Urothelium cell line (cell line): Measurements from ENCODE around the gene MANF.
A peak's percentile ranks its signal among the peaks of the same experiment; 100 is the strongest.

Source experiments
- DNase-seq: peaks from one replicate; pipeline ENCODE4 v3.0.0; 2011; ENCODE audit warnings: low spot score, mixed read lengths
- FAIRE-seq: peaks from 2 replicates; lab custom pipeline; 2011; peaks lifted over from hg19 to GRCh38; lab: Jason Lieb, UNC

The MANF gene

GRCh38 chr3:51422211-51422610 is 37.1 kb downstream of the MANF start:
- FAIRE-seq (no peak), DNase-seq (no peak)

GRCh38 chr3:51426921-51427320 is 41.8 kb downstream of the MANF start:
- no peak for DNase-seq
- FAIRE-seq = no peak

- no peak for FAIRE-seq
- no peak for DNase-seq
Observed at GRCh38 chr3:51429138-51429537, 44.0 kb downstream of the MANF start.

GRCh38 chr3:51434110-51434509 is 49.0 kb downstream of the MANF start:
- DNase-seq = no peak
- no peak for FAIRE-seq

- DNase-seq = peak; percentile 63
Observed at GRCh38 chr3:51434746-51435327, 49.7 kb downstream of the MANF start.

GRCh38 chr3:51436998-51437639 is 52.0 kb downstream of the MANF start:
- FAIRE-seq = no peak
- no peak for DNase-seq

More at GRCh38 chr3:51434746-51435327, 49.7 kb downstream of the MANF start:
- no peak for FAIRE-seq
